Measurements from ENCODE around the gene GRK2.
"Not testable (repeated sequence)": the region's sequence is repeated elsewhere in the genome, so short reads cannot be mapped to it uniquely, and the experiment has no call there.

GRK2 gene

GRCh38 chr11:67266449-67267187 is at the start of gene GRK2:
Gene GRK2, plus strand, starts transcription at chr11:67266473. Its CDS starts 227 bp downstream, at chr11:67266700.
- no peak for FAIRE-seq

GRCh38 chr11:67227726-67228125 is 38.5 kb upstream of the GRK2 start:
- no peak for FAIRE-seq

GRCh38 chr11:67230406-67230805 is 35.9 kb upstream of the GRK2 start:
- FAIRE-seq = no peak

GRCh38 chr11:67230886-67231285 is 35.4 kb upstream of the GRK2 start:
- FAIRE-seq = no peak

- no peak for FAIRE-seq
These were observed 32.6 kb upstream of the GRK2 start for GRCh38 chr11:67233584-67234190.

- FAIRE-seq = not testable (repeated sequence)
These were observed 31.7 kb upstream of the GRK2 start for GRCh38 chr11:67234571-67234970.

GRCh38 chr11:67237574-67237973 is 28.7 kb upstream of the GRK2 start:
- no peak for FAIRE-seq

GRCh38 chr11:67238894-67239782 is 27.1 kb upstream of the GRK2 start:
- FAIRE-seq = no peak

- FAIRE-seq = no peak
These were observed 26.3 kb upstream of the GRK2 start for GRCh38 chr11:67239783-67240575.

GRCh38 chr11:67240576-67241389 is 25.5 kb upstream of the GRK2 start:
- FAIRE-seq = no peak

- no peak for FAIRE-seq
These were observed 23.7 kb upstream of the GRK2 start for GRCh38 chr11:67242548-67242947.

- FAIRE-seq = no peak
These were observed 23.2 kb upstream of the GRK2 start for GRCh38 chr11:67243051-67243450.

- no peak for FAIRE-seq
These were observed 21.2 kb upstream of the GRK2 start for GRCh38 chr11:67245046-67245445.

GRCh38 chr11:67247946-67248550 is 18.2 kb upstream of the GRK2 start:
- no peak for FAIRE-seq

- FAIRE-seq = no peak
These were observed 17.6 kb upstream of the GRK2 start for GRCh38 chr11:67248653-67249052.

- no peak for FAIRE-seq
These were observed 15.9 kb upstream of the GRK2 start for GRCh38 chr11:67250059-67251043.

- FAIRE-seq = no peak
These were observed 14.4 kb upstream of the GRK2 start for GRCh38 chr11:67251841-67252240.

GRCh38 chr11:67252831-67253239 is 13.4 kb upstream of the GRK2 start:
- no peak for FAIRE-seq

GRCh38 chr11:67253872-67254624 is 12.2 kb upstream of the GRK2 start:
- FAIRE-seq = no peak
